IPS-NIHi11 (cell line): Measurements from ENCODE around the gene CIDEA.

Source experiments
- DNase-seq: peaks from one replicate; pipeline ENCODE4 v3.0.0; 2012; ENCODE audit warnings: mixed read lengths, low spot score

Gene CIDEA

DNA sequence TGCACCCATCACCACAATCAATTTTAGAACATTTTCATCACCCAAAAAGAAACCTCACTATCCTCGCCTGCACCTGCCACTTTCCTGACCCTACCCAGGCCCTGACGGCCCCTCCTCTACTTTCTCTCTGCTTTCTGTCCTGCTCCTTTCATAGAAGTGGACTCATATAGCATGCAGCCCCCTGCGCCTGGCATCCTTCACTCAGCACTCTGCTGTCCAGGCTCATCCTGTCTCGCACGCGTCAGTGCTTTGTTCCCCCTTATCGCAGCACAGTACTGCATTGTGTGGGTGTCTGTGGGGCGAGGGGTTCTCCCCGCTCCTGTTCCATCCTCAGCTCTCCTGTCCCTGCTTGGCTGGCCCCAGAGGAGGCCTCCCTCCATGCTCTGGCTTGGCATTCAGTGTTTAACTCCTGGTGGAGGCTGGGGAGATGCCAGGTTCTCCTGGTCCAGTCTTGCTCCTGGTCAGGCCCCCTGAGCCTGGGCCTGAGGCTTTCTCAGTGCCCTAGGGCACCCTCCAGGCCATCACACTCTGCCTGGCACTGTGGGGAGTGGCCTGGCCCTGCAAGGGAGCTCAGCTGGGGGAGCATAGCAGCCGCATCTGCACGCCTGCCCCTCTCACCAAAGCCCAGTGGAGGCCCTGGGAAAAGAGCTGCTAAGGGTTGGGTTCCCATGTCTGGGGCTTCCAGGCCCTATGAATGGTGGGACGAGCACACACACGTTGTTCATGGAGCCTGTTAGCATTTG lies 47.3 kb downstream of the CIDEA start:
- no peak for DNase-seq

- DNase-seq, result no peak
These were observed 48.4 kb downstream of the CIDEA start for GRCh38 chr18:12302391-12303147.

DNA sequence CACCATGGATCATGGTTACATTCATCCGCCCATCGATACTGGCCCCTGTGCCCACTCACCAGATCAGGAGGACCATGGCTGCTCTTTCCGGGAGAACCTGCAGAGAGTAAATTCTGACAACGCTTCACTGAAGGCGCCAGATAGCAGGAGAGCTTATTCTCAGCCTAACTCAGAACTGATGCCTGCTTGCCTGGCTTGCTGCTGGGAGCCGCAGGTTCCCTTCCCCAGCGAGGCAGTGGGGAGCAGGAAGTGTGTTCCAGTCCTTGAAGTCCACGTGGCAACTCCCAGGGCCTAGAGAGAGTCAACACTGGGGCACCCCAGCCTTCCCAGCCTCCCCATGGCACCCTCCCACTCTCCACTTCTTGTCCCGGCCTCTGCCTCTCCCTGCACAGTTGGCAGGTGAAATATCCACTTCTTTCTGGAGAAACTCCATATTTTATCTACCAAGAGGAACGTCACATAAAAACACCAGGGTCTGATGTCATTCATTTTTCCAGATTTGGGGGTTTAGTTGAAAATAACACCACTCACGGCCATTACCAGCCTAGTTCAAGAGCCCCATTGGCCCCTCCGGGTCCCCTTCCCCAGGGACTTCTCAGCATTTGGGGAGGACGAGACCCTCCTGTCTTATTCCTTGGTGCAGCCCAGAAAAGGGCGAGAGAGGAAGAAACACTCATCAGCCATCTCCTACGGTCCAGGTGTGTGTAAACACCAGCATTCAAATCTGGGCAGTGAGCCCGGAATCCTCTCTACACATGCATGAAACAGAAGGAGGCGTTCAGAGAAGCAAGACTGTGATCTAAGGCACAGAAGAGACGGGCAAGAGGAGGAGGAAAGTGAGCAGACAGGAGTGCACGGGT lies 50.4 kb downstream of the CIDEA start:
- no peak for DNase-seq

GRCh38 chr18:12305211-12305610 lies 51.0 kb downstream of the CIDEA start:
- DNase-seq, result no peak

GRCh38 chr18:12305930-12306629 lies 51.9 kb downstream of the CIDEA start:
- no peak for DNase-seq

DNA sequence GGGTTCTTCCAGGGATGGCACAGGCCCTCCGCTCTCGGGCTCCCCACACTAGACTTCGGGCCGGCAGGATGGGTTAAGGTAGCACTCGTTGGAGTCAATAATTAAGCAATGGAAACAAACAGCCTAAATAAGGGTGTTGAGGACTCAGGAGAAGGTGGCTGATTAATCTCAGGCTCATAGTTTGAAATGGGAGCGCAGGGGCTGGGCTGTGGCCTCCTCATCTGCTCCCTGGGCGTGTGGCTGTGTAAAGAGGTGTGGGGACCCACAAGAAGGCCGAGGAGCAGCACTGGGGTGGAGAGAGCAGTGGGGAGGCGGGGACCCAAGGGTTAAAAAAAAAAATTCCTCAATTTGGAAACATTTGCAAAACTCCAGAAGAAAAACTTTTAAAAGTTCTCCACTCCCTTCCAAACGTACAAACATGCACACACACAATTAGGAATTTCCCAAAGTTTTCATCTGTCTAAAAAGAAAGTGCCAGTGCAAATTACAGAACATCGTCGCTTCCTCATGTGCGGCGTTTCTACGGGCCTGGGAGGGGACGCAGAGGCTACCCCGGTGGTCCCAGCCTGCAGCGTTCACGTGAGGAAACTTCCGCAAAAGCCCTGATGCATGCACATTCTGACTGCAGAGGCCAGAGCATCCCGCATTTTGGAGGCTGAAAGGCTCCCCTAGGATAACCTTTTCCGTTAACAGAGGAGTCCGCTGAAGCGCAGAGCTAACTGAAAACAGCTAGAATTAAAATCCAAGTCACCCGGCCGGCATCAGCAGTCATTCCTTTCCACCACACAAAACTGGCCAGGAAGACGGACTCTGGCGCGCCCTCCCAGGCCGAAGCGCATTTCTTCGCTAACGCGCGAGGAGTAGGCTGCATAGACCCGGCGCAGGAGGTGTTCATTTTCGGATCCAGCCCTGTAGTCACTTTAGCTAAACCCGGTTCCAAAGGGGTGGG lies 52.9 kb downstream of the CIDEA start:
- DNase-seq, result peak; percentile 28

DNA sequence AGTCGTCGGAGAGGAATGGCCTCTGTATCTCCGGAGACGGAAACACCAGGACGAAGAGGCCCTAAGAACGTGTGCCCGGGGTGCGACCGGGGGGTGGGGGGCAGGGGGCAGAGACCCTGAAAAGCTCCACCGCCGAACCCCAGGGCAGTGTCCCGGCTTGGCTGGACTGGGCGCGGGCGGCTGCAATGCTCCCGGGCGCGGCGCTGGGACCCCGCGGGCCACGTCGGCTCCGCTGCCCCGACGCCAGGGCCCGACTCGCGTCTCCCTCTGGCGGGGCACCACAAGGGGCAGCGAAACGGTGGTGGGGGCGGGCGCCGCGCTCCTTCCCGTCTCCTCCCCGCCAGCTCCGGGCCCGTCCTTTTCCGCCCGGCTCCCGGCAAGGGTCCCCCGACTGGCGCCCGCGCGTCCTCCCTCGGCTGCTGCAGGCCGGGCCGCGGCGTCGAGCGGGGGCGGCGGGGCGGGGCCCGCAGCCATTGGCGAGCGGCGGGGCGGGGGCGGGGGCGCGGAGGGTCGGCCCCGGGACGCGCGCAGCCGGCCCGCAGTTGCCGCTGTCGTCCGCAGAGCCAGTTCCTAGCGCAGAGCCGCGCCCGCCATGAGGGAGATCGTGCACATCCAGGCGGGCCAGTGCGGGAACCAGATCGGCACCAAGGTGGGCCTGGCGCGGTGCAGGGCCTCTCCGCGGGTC lies 53.7 kb downstream of the CIDEA start, which contains the start of gene TUBB6:
TSS of gene TUBB6 (plus strand) at position 541 of the 685 bp plus-strand sequence. CDS start at position 593, 52 bp downstream.
- DNase-seq, result peak; percentile 94

DNA sequence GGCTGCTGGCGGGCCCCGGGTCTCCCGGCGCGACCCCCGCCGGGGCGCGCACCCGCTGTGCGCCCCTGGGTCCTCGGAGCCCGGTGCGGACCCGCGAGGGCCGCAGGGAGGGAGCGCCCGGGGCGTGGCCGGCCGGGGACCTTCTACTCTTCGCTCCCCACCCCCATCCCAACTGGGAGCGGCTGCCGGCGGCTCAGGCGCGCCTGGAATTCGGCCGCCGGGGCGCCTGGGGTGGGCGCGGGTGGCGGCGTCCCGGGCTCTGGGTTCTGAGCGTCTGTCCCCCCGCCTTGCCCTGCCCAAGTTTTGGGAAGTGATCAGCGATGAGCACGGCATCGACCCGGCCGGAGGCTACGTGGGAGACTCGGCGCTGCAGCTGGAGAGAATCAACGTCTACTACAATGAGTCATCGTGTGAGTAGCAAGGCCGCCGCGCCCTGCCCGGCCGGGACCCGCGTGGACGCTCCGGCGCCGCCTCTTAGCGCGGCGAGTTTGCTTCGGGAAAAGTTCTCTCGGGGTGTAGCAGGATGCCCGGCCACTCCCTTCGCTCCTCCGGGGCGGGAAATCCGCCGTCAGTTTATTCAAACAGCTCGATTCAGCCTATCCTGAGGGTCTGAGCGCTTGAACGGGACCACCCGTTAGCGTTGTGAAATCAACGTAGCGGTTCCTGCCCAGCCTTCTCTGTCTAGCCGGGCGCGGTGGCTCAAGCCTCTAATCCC lies 54.4 kb downstream of the CIDEA start:
- DNase-seq, result peak; percentile 80

GRCh38 chr18:12309683-12310198 lies 55.6 kb downstream of the CIDEA start:
- no peak for DNase-seq

DNA sequence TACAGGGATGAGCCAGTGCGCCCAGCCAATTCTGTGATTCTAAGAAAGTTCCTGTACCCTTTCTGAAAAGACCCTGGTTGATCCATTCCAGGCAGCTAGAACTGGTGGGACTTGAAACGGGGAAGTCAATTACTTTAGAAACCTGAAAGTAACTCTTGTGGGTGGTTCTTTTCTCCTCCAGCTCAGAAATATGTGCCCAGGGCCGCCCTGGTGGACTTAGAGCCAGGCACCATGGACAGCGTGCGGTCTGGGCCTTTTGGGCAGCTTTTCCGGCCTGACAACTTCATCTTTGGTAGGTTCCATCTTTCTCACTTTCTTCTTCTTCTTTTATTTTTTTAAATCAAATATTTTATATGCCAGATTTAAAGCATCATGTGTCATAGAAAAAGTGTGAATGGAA lies 56.6 kb downstream of the CIDEA start:
- no peak for DNase-seq

- no peak for DNase-seq
These were observed 58.8 kb downstream of the CIDEA start for GRCh38 chr18:12312976-12313375.

DNA sequence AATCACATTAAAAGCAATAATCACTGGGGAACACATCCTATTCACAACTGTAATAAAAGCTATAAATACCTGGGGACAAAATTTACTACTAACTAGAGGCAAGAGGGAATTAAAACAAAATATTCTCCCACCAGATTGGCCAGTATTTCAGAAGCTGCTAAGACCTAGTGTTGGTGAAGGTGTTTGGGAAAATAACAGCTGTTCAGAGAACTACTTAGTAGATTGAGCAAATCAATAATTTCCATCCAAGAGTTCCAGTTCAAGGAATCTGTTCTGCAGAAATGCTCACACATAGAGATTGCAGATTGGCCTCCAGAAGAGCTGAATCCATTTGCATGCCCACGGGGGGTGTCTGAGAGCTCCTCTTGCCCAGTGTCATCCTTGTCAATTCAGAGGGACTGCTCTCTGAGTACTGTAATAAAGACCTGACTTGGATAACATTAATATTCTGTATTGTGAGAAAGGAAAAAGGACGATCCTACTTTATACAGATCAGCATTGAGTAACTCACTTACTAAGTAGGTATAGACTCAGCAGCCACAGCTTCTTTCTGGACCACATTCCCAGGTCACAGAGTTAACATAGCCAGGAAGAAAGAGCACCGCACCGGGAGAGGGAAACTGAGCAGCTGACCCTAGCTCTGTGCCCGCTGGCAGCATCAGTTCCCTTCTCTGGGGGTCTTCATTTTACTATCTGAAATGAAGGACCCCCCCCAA lies 59.5 kb downstream of the CIDEA start:
- no peak for DNase-seq

DNA sequence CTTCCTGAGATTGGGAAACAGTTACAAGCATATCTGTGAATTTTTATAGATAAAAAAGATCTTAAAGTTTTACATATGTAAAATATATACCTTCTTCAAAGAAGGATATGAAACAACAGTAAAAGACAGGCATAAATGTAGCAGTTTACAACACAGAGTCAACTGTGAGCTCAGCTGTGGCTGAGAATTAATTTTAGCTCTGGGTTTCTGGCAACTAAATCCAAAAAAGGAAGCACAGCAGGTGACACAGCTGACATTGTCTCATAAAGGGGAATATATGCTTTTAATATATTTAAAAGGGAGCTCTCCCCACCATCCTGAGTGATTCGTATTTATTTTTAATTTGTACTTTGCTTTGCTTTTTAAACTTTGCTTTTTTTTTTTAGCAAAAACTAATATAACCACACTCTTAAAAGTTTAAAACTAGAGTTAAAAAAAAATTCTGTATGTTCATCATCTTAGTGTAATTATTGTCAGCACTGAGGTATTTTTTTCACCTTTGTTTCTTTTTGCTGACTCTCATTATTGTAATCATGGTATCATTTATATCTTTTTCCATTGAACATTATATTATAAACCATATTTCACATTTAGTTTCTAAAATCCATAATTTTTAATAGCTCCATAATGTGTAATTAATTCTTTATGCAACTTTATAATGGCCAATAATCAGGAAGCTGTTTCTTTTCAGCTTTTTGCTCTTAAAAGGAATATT lies 60.6 kb downstream of the CIDEA start:
- DNase-seq, result no peak

DNA sequence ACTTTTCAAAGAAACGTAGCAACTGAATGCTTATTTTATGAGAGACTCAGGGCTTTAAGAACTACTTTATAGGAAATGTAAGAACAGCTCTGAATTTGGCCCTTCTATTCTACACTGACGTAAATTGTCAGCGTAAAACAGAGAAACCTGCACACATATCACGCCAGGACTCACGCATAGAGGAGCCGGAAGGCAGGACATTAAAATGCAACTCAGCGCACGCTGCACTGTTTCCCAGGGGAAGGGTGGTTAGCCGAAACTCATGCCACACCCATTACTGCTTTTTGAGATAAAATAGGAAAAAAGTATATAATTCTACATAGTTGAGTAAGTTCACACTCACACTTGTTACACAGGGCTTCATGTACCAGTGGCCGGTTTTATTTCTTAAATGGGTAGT lies 61.3 kb downstream of the CIDEA start:
- DNase-seq, result no peak

GRCh38 chr18:12315911-12316310 lies 61.8 kb downstream of the CIDEA start:
- DNase-seq, result no peak

DNA sequence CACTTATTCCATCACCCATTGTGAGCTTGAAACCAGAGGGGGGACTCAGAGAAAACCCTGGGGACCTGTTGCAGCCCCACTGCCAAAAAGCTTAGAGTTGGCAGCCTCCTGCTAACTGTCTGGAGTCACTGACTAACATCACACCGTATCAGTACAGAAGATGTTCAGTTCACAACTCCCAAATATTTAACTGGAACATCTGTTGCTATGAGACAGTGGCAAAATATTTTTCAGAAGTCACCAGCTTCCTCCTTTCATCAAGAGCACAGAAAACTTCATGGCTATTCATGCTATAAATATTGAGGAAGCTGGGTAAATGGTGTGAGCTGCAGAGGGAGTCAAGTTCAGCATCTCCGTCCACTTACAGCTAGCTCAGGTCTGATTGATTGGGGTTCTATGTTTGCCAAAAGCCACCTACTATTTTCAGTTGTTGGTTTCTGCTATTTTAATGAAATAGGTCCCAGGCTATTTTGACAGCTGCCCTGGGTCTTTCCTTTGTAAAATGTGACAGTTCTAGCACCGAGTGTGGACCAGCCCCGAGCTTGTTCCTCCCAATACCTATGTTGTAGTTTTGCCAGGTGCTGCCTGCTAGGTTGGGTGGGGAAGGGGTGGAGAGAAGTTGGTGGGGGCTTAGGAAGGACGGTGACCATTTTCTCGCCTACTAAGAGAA lies 63.6 kb downstream of the CIDEA start:
- DNase-seq, result no peak

DNA sequence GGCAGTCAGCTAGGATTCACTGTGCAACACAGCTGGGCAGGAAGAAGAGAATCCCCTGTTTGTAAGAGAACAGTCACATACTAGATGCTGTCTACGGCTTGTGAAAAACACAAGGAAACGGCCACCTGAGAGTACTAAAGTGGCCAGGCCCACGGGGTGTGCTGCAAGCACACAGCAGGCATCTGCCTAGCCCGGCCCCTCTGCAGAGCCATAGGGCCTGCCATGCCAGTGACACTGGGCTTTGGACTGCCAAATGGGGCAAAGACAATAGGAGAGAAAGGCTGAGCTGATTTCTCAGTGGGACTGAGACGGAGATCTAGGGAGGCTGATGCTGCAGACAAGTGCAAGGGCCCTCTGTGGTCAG lies 64.2 kb downstream of the CIDEA start:
- DNase-seq, result no peak
